WTC11 (cell line): Measurements from ENCODE around the gene WDR1. TPM values are rescaled to one million over a fixed set of nuclear protein-coding genes. Genes with fewer than 3 reads are reported as not detected.
A peak's percentile ranks its signal among the peaks of the same experiment; 100 is the strongest.

Experiments
- ATAC-seq: fragments of 200-7000 bp; cut with Tn5 transposase; 2 replicates; pipeline ENCODE4 v1.10.0; 2021; ENCODE audit warnings: mild to moderate bottlenecking, moderate library complexity
- CTCF ChIA-PET: fragments of 300-600 bp; sonication (Branson Sonifier 250); formaldehyde crosslinking; loops from one replicate; lab custom pipeline; 2021; ENCODE audit warnings: antibody characterized with exemption; lab: Charles Lee
- POLR2A ChIA-PET: fragments of 350-600 bp; sonication (Branson Sonifier 250); formaldehyde crosslinking; loops from one replicate; lab custom pipeline; 2021; ENCODE audit warnings: antibody characterized with exemption; lab: Charles Lee
- DNase-seq: peaks from one replicate; pipeline ENCODE4 v3.0.0; 2021; ENCODE audit warnings: low spot score
- H3K27ac Mint-ChIP-seq: 2 replicates; pipeline ENCODE4 v1.8.0; 2021; ENCODE audit warnings: mixed read lengths
- H3K27me3 Mint-ChIP-seq: 2 replicates; pipeline ENCODE4 v1.8.0; 2021; ENCODE audit warnings: low read depth, mild to moderate bottlenecking, moderate library complexity, mixed read lengths
- H3K36me3 Mint-ChIP-seq: 2 replicates; pipeline ENCODE4 v1.8.0; 2021; ENCODE audit warnings: mixed read lengths
- H3K4me1 Mint-ChIP-seq: 2 replicates; pipeline ENCODE4 v1.8.0; 2022; ENCODE audit warnings: mixed read lengths
- H3K4me3 Mint-ChIP-seq: 2 replicates; pipeline ENCODE4 v1.8.0; 2021; ENCODE audit warnings: mild to moderate bottlenecking, moderate library complexity, mixed read lengths
- H3K9me3 Mint-ChIP-seq: 2 replicates; pipeline ENCODE4 v1.8.0; 2021; ENCODE audit warnings: mixed read lengths
- E2F1 ChIP-seq: sonication (generic); formaldehyde crosslinking; IDR thresholded peaks from 2 replicates; pipeline ENCODE4 v1.8.0; 2022; ENCODE audit warnings: mild to moderate bottlenecking, missing genetic modification reagents
- E2F5 ChIP-seq: sonication (generic); formaldehyde crosslinking; IDR thresholded peaks from 2 replicates; pipeline ENCODE4 v1.8.1; 2022; ENCODE audit warnings: mild to moderate bottlenecking, moderate library complexity, missing genetic modification reagents
- FOXJ3 ChIP-seq: sonication (generic); formaldehyde crosslinking; IDR thresholded peaks from 2 replicates; pipeline ENCODE4 v1.9.0; 2021; ENCODE audit warnings: missing genetic modification reagents, mild to moderate bottlenecking, borderline replicate concordance
- JUN ChIP-seq: sonication (generic); formaldehyde crosslinking; IDR thresholded peaks from 2 replicates; pipeline ENCODE4 v1.8.0; 2023; ENCODE audit warnings: mild to moderate bottlenecking, missing genetic modification reagents
- MYBL2 ChIP-seq: sonication (generic); formaldehyde crosslinking; IDR thresholded peaks from 2 replicates; pipeline ENCODE4 v1.8.1; 2023; ENCODE audit warnings: mild to moderate bottlenecking, moderate library complexity, missing genetic modification reagents
- NR1H2 ChIP-seq: sonication (generic); formaldehyde crosslinking; IDR thresholded peaks from 2 replicates; pipeline ENCODE4 v1.9.0; 2021; ENCODE audit warnings: mild to moderate bottlenecking, moderate library complexity, missing genetic modification reagents
- RELA ChIP-seq: sonication (generic); formaldehyde crosslinking; IDR thresholded peaks from 2 replicates; pipeline ENCODE4 v1.8.1; 2022; ENCODE audit warnings: missing genetic modification reagents, mild to moderate bottlenecking, borderline replicate concordance
- SMAD3 ChIP-seq: sonication (generic); formaldehyde crosslinking; IDR thresholded peaks from 2 replicates; pipeline ENCODE4 v1.8.0; 2022; ENCODE audit warnings: missing genetic modification reagents, mild to moderate bottlenecking, borderline replicate concordance
- SMAD4 ChIP-seq: sonication (generic); formaldehyde crosslinking; IDR thresholded peaks from 2 replicates; pipeline ENCODE4 v1.8.0; 2022; ENCODE audit warnings: mild to moderate bottlenecking, missing genetic modification reagents
- SOX15 ChIP-seq: fragments of 250-450 bp; sonication (Bioruptor Pico); IDR thresholded peaks from 2 replicates; pipeline ENCODE4 v1.9.0; 2021; ENCODE audit warnings: mild to moderate bottlenecking
- ZBTB21 ChIP-seq: sonication (generic); formaldehyde crosslinking; IDR thresholded peaks from 2 replicates; pipeline ENCODE4 v1.8.1; 2023; ENCODE audit warnings: mild to moderate bottlenecking, missing genetic modification reagents, borderline replicate concordance
- ZMAT4 ChIP-seq: fragments of 250-450 bp; sonication (Bioruptor Pico); IDR thresholded peaks from 2 replicates; pipeline ENCODE4 v1.9.0; 2021; ENCODE audit warnings: mild to moderate bottlenecking
- ZNF232 ChIP-seq: sonication (generic); formaldehyde crosslinking; IDR thresholded peaks from 2 replicates; pipeline ENCODE4 v1.8.0; 2022; ENCODE audit warnings: mild to moderate bottlenecking, missing genetic modification reagents
- ZNF512 ChIP-seq: sonication (generic); formaldehyde crosslinking; IDR thresholded peaks from 2 replicates; pipeline ENCODE4 v1.8.1; 2022; ENCODE audit warnings: missing genetic modification reagents, borderline replicate concordance
- ZNF671 ChIP-seq: fragments of 250-450 bp; sonication (Bioruptor Pico); IDR thresholded peaks from 2 replicates; pipeline ENCODE4 v1.8.0; 2021; ENCODE audit warnings: mild to moderate bottlenecking
- total RNA-seq: library from RNA; stranded (reverse); gene quantifications from 3 replicates; pipeline ENCODE4 v1.2.3, GENCODE V29; 2021
- TF ChIP-seq, protein P1 (sequence below): sonication (generic); formaldehyde crosslinking; IDR thresholded peaks from 2 replicates; pipeline ENCODE4 v1.8.1; 2022; ENCODE audit warnings: mild to moderate bottlenecking, missing genetic modification reagents, moderate library complexity, borderline replicate concordance
- TF ChIP-seq, protein P2 (sequence below): fragments of 250-450 bp; sonication (Bioruptor Pico); conservative IDR thresholded peaks from 2 replicates; pipeline ENCODE4 v1.9.0; 2021; ENCODE audit warnings: mild to moderate bottlenecking
- TF ChIP-seq, protein P3 (sequence below): sonication (generic); formaldehyde crosslinking; conservative IDR thresholded peaks from 2 replicates; pipeline ENCODE4 v1.8.1; 2023; ENCODE audit warnings: mild to moderate bottlenecking, low read depth, missing genetic modification reagents, moderate library complexity

WDR1 gene
- total RNA-seq, 1 experiment from 2014 or later = 288 TPM

- CTCF ChIA-PET = interaction anchor here (1.9 kb wide), 1 partner anchor 32 kb away, joined by 4 read pairs; no protein-coding TSS in a partner anchor
- H3K9me3 Mint-ChIP-seq = no peaks in the 10 kb centered on the region
- H3K4me3 Mint-ChIP-seq = no peak overlapping the region
- ATAC-seq = no peak
- peaks cover 84% of the 10 kb centered on the region for H3K4me1 Mint-ChIP-seq
- H3K36me3 Mint-ChIP-seq = peaks cover 72% of the 10 kb centered on the region
- peak; percentile 66; the same call in 1 of the 2 replicates for TF ChIP-seq ZNF671 (CRISPR knock-in tag)
- no peak for TF ChIP-seq ZMAT4 (CRISPR knock-in tag)
- DNase-seq = no peak
- POLR2A ChIA-PET = interaction anchor here (0.6 kb wide), 1 partner anchor 16 kb away, joined by 4 read pairs; no protein-coding TSS in a partner anchor
- H3K27ac Mint-ChIP-seq = peak overlapping the region; percentile 74
- H3K27me3 Mint-ChIP-seq = no peaks in the 10 kb centered on the region
These were observed 6.5 kb downstream of the WDR1 start for GRCh38 chr4:10109995-10110670.

- TF ChIP-seq SMAD4 (CRISPR knock-in tag) = no peak
- no peak for TF ChIP-seq ZNF232 (CRISPR knock-in tag)
- no peak for TF ChIP-seq E2F1
- no peak for TF ChIP-seq JUN (CRISPR knock-in tag)
- TF ChIP-seq, protein P1, sequence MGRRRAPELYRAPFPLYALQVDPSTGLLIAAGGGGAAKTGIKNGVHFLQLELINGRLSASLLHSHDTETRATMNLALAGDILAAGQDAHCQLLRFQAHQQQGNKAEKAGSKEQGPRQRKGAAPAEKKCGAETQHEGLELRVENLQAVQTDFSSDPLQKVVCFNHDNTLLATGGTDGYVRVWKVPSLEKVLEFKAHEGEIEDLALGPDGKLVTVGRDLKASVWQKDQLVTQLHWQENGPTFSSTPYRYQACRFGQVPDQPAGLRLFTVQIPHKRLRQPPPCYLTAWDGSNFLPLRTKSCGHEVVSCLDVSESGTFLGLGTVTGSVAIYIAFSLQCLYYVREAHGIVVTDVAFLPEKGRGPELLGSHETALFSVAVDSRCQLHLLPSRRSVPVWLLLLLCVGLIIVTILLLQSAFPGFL (CRISPR knock-in tag) = no peak
- TF ChIP-seq, protein P2, sequence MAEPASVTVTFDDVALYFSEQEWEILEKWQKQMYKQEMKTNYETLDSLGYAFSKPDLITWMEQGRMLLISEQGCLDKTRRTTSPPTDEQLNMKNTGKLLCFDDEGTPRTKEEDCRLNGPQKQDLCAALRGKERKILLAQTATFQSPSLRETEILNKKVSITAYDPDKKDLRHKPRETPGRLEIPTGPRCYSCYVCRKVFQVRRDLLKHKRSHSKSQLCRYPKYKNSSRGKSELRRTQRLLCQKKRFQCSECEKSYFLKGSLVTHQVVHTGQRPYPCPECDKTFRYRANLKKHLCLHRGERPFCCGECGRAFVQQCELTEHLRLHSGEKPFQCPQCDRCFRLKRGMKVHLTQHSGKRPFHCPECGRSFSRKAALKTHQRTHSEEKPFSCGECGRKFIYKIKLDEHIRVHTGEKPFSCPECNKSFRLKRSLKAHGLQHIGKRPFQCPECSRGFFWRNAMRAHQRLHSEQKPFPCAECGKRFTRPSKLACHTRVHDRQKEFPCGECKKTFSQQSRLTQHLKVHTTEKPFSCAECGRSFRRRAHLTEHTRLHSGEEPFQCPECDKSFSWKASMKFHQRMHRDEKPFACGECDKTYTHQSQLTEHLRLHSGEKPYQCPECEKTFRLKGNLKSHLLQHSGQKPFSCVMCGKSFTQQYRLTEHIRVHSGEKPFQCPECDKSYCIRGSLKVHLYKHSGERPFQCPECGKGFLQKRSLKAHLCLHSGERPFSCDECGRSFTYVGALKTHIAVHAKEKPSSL = no peak
- no peak for TF ChIP-seq ZNF671 (CRISPR knock-in tag)
- no peak for TF ChIP-seq ZBTB21 (CRISPR knock-in tag)
- no peak for TF ChIP-seq E2F5 (CRISPR knock-in tag)
- no peak for TF ChIP-seq RELA (CRISPR knock-in tag)
- TF ChIP-seq FOXJ3 (CRISPR knock-in tag) = no peak
- no peak for TF ChIP-seq NR1H2
- Mint-ChIP-seq H3K36me3 (peaks cover 62% of the 10 kb centered on the region), H3K4me3 (no peak overlapping the region), H3K9me3 (no peaks in the 10 kb centered on the region), H3K27me3 (no peaks in the 10 kb centered on the region), H3K27ac (no peak overlapping the region), H3K4me1 (peaks cover 88% of the 10 kb centered on the region)
- ATAC-seq (no peak), DNase-seq (no peak)
- CTCF ChIA-PET = no interaction called here
- POLR2A ChIA-PET = interaction anchor here (0.6 to 5.3 kb wide), 3 partner anchors 9 to 15 kb away, joined by 4 to 51 read pairs (median 4); partner anchors contain the start of gene WDR1
These were observed 7.5 kb downstream of the WDR1 start for GRCh38 chr4:10108818-10109783.

GRCh38 chr4:10108391-10108790 is 8.2 kb downstream of the WDR1 start:
- H3K36me3 Mint-ChIP-seq = peaks cover 55% of the 10 kb centered on the region
- ChIA-PET CTCF (no interaction called here), POLR2A (interaction anchor here (1.0 to 5.3 kb wide), 2 partner anchors 9 to 10 kb away, joined by 4 to 51 read pairs; partner anchors contain the start of gene WDR1)
- no peak for DNase-seq
- H3K27ac Mint-ChIP-seq = peak overlapping the region; percentile 45; the same call in 1 of the 2 replicates
- H3K4me3 Mint-ChIP-seq = no peak overlapping the region
- peaks cover 86% of the 10 kb centered on the region for H3K4me1 Mint-ChIP-seq
- ATAC-seq = no peak
- H3K27me3 Mint-ChIP-seq = no peaks in the 10 kb centered on the region
- no peaks in the 10 kb centered on the region for H3K9me3 Mint-ChIP-seq
- TF ChIP-seq SMAD4 (CRISPR knock-in tag) (no peak), SMAD3 (CRISPR knock-in tag) (no peak), MYBL2 (CRISPR knock-in tag) (no peak), ZNF512 (CRISPR knock-in tag) (no peak), ZBTB21 (CRISPR knock-in tag) (no peak), SOX15 (CRISPR knock-in tag) (no peak)
- TF ChIP-seq, protein P3, sequence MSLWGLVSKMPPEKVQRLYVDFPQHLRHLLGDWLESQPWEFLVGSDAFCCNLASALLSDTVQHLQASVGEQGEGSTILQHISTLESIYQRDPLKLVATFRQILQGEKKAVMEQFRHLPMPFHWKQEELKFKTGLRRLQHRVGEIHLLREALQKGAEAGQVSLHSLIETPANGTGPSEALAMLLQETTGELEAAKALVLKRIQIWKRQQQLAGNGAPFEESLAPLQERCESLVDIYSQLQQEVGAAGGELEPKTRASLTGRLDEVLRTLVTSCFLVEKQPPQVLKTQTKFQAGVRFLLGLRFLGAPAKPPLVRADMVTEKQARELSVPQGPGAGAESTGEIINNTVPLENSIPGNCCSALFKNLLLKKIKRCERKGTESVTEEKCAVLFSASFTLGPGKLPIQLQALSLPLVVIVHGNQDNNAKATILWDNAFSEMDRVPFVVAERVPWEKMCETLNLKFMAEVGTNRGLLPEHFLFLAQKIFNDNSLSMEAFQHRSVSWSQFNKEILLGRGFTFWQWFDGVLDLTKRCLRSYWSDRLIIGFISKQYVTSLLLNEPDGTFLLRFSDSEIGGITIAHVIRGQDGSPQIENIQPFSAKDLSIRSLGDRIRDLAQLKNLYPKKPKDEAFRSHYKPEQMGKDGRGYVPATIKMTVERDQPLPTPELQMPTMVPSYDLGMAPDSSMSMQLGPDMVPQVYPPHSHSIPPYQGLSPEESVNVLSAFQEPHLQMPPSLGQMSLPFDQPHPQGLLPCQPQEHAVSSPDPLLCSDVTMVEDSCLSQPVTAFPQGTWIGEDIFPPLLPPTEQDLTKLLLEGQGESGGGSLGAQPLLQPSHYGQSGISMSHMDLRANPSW (CRISPR knock-in tag) = no peak
